NCI-H748 (cell line): ENCODE measurements around the gene ZDHHC12.

ENCODE experiments used
- DNase-seq: peaks from one replicate; lab custom pipeline; 2025; ENCODE audit not compliant: unreplicated experiment; lab: John Stamatoyannopoulos, UW

ZDHHC12 gene, protein sequence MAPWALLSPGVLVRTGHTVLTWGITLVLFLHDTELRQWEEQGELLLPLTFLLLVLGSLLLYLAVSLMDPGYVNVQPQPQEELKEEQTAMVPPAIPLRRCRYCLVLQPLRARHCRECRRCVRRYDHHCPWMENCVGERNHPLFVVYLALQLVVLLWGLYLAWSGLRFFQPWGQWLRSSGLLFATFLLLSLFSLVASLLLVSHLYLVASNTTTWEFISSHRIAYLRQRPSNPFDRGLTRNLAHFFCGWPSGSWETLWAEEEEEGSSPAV

DNA sequence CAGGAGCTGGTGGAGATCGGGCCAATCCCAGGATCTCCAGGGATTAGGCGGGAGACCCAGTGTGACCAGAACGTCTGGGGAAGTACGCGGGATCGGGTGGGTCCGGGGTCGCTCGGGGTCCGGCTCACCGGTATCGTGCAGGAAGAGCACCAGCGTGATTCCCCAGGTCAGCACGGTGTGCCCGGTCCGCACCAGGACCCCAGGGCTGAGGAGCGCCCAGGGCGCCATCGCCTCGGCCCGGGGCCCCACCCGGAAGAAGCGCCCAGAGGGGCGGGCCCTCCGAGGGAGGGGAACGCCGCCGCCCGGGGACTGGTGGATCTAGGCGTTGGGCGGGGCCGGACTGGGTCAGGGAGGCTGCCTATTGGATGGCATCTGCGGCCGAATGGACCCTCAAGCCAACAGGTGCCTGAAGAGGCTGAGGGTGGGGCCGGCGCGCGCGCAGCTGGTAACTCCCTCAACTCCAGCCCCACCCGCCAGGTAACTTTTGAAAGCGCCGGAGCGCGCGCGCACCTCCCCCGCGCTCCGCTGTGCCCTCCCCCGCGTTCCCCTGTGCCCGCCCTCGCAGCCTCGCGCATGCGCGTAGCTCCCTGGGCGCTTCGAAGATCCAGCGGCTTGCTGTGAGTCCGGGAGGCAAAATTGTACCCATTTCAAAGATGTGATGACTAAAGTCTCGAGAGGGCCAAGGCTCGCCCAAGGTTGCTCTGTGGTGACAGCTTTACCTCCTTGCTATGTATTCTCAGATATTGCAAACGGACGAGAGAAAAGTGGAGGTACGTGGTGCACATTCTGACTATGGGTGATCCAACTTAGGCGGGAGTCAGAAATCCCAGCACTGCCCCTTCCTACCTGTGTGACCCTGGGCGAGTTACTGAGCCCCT lies at the start of gene ZDHHC12:
TSS of gene ZDHHC12 (minus strand) at position 262 of the 878 bp plus-strand sequence. CDS start at position 228, 34 bp downstream.
- DNase-seq = peak; percentile 99

DNA sequence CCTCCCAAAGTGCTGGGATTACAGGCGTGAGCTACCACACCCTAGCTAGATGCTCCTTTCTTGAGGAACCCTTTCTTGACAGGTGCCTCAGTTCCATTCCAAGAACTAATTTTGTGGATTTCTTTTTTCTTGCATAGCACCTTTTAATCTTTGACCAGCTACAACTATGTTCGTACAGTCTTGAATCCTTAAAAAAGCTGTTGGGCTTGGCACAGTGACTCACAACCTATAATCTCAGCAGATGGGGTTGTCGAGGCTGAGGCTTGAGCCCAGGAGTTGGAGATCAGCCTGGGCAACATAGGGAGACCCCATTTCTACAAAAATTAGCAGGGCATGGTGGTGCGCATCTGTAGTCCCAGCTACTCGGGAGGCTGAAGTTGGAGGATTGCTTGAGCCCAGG lies 49.1 kb upstream of the ZDHHC12 start:
- DNase-seq = no peak

DNA sequence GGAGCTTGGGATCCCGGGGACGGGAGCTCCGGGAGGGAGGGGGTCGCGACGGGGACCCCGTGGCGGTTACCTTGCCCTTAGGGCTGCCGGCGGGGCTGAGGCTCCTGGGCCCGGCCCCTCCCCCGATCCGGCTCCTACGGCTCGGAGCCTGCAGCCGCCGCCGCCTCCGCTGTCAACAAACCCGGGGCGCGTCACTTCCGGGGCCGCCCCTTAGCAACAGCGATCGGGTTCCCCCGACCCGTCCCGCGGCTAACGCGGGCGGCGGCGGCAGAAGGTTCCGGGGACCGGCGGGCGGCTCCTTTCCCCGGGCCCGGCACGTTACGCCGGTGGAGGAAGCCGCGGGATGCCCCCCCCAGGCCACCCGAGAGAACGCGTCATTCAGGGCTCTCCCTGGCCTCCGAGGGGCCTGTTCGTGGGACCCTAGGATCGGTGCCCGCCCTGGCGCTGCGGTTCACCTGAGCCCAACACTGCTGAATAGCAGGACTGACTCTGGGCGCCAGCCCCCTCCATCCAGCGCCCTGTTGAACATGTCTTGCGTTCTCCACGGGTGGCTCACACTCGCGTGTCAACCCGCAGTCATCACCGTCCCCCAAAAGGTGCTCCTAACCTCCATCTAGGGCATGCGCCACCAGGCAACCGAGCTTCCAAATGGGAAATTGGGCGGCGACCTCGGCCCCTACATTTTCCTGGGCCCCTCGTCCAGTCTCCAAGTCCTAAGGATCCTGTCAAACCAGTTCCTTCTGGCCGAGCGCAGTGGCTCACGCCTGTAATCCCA lies 48.0 kb upstream of the ZDHHC12 start, which contains the start of gene ZER1:
TSS of gene ZER1 (minus strand) at position 183 of the 775 bp plus-strand sequence. CDS start 16,362 bp downstream, outside the sequence.
- peak; percentile 95 for DNase-seq

DNA sequence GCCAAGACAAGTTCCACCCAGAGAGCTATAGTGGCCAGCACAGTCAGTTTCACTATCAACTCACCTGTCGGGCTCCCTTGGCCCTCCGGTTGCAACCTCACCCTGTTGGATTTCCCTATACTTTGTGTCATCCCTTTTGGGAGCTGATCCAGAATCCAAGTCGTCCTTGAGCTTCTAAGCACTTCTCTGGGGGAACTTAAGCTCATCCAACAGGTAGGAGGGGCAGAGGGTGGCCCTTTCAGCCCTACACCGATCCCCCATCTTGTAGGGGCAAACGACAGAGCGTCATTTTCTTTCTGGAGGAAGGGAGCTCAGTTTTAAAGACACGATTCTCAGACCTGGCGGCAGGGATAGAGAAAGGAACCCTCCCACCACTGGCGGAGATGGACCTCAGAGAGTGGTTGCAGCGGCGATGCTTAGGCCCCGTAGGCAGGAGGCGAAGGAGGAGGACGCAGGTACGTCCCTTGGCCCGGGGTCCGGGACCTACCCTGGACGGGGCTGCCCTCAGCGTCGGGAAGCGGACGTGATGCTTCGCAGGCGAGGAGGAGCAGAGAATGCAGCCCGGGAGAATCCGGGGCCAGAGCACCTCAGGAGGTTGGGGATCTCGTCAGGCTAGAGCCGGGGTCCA lies 47.3 kb upstream of the ZDHHC12 start:
- peak; percentile 67 for DNase-seq

DNA sequence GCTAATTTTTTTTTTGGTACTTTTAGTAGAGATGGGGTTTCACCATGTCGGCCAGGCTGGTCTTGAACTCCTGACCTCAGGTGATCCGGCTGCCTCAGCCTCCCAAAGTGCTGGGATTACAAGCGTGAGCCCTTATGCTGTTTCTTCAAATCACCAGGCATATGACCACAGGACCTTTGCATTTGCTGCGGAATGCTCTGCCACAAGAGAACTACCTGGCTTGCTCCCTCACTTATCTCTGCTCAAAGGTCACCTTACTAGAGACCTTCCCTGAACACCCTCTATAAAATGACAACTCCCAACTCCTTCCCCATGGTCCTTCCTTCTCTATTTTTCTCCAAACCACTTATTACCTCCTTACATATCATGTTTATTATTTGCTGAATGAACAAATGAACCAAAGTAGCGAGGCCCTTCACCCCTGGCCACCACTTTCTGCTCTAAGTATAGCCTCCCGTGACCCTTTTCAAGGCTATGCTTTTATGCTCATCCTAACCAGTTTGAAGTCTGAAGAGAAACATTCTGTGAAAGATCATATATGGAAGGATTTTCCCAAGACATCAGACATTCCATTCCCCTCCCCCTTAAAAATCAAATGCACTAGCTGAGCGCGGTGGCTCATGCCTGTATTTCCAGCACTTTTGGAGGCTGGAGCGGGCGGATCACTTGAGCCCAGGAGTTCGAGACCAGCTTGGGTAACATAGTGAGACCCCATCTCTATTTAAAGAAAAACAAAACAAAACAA lies 46.5 kb upstream of the ZDHHC12 start:
- no peak for DNase-seq

DNA sequence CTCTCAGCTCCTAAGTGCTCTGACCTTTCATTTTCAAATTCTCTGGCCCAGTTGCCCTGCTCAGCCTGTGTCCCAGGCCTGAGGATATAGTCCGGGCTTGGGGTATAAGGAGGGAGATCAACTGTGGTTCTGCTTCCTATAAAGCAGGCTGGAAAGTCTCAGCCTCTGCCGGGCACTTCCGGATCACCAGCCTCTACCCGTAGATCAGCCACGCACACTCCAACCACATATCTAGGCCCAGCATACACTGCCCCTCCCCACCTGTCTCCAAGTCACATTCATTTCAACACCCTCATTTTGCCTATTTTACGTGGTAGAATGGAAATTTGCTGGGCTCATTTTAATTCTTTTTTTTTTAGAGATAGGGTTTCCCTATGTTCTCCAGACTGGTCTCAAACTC lies 44.7 kb upstream of the ZDHHC12 start:
- DNase-seq = no peak

DNA sequence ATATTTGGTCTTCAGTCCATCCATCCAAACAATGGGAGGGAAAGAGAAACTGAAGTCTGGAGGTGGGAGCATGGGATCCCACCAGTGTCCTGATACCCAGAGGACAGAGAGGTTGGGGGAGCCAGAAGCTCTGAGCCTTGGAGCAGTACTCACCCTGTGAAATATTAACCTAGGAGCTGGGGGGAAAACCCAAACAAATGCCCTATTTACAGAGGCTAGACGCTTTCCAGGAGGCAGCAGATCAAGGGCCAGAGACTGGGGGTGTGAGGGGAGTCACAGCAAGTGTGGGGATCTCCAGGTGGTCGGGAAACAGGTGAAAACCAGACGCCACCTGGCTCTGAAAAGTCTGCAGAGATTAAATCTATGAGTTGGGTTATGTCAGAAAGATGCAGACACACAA lies 41.6 kb upstream of the ZDHHC12 start:
- no peak for DNase-seq

DNA sequence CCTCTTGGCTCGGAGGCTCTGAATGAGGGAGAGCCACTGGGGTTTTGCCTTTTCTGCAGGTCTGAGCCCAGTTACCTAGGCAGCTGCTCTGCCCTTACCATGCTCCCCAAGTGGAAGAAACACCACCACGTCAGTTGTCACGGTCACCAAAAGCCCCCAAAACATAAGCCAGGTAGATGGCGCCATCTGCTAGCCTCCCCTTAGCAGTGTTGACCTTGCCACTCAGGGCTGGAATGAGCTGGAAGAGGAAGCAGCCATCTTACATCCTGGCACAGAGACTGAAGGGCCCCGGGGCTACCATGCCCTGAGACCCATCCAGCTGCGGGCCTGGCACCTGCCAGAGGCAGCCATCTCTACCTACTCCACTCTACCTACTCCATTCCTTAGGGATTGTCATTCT lies 40.4 kb upstream of the ZDHHC12 start:
- DNase-seq = no peak

DNA sequence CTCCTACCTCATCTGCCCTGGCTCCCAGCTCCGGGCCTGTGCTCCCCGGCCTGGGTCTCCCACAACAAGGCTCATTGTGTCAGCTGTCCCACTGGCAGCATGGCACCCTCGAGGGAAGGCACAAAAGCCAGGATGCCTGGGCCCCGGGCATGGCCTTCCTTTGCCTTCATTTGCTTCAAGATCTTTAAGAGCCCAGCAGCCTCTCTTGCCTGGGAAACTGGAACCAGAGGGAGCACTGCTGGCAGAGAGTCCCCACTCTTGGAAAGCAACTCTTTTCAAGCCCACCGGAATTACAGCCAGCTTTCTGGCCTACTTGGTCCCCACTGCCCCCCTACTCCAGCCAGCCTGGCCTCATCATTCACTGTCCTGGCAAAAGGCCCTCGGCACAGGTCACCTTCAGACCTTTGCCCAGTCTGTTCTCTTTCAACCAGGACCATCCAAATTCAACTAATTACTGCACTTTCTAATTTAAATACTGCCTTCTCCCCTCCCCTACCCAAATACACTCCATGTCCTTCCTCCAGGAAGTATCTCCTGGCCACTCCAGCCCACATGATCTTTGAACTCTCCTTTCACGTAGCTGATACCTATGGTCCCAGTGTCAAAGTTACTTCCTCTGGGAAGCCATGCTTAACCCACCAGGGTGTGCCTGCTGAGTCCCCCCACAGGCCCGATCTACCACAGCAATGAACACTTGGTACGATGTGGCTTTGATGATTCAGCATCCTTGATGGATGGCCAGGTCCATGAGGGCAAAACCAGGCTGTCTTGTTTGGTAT lies 38.9 kb upstream of the ZDHHC12 start:
- DNase-seq = no peak

DNA sequence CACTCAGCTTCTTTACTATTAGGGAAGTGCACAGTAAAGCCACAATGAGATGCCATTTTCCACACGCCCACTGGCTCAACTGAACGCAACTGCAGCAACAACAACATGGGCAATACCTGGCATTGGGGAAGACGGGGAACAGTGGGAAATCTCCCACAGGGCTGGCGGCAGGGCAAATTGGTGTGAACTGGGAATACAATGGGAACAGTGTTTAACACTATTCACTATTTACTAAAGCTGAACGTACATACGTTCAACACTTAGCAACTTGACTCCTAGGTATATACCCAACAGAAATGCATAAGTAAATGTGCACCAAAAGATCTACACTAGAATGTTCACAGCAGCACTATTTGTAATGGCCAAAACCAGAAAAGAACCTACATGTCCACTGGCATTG lies 33.7 kb upstream of the ZDHHC12 start:
- DNase-seq = no peak

DNA sequence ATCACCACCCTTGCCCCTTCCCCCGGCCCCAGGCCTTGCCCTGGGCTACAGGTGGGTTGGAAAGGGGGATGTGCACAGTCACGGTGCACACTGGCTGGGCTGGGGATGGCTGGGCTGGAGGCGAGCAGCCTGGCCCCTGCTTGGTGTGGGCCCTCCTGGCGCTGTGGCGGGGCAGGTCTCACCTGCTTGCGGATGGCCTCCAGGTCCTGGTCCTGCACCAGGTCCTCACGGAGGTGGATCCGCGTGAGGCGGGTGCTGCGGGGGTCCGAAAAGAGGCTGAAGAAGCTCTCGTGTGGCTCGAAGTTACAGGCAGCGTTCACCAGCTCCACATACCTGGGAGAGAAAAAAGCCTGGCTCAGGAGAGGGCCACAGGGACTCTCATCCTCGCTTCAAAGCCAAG lies 29.7 kb upstream of the ZDHHC12 start:
- DNase-seq = no peak

DNA sequence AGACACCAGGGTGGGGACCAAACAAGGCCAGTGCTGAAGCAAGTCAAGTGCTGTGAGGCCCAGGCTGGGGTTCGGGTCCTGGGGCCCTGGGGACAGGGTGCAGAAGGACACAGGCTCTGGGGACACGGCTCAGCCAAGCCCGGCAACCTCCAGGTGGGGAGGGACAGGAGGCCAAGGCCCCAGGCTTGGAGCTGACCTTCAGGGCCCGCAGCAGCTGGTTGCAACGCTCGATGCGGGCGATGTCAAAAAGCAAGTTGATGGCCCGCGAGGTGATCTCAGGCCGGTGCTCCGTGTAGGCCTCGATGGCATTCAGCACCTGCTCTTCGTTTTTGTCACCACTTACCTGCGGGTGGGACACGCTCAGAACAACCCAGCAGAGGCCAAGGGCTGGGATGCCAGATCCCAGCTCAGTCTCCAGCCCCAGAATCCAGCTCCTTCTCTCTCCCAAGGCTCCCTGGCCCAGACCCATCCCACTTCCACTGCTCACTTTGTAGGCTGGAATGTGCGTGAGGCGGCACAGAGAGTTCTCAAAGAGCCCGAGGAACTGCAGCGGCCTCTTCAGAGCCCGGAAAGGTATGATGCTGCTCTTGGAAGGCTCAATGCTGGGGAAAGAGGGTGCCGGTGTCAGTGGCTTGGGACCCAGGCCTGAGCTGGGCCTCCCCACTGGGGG lies 27.1 kb upstream of the ZDHHC12 start:
- no peak for DNase-seq

DNA sequence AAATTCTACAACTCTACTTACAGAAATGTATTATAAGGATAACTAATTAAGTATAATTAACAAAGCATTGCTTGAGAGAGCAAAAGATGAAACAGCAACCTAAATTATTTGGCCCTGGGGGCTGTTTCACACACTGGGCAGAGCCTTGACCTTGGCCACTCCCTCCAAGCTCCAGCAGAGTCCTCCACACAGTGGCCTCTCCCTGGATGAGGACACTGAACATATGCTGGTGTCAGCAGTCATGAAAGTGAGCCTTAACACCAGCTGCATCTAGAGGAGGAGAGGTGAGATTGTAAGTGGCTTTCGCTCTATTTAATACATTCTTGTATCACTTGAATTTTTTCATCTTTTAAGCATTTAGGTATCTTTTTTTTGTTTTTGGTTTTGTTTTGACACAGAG lies 23.3 kb upstream of the ZDHHC12 start:
- no peak for DNase-seq

DNA sequence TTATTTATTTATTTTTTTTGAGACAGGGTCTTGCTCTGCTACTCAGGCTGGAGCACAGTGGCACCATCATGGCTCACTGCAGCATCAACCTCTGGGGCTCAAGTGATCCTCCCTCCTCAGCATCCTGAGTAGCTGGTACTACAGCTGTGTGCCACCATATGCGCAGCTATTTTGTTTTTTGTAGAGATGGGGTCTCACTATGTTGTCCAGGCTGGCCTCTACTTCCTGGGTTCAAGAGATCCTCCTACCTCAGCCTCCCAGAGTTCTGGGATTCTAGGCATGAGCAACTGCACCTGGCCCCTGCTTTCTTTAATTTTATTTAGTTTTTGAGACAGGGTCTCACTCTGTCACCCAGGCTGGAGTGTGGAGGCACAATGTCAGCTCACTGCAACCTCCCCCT lies 19.5 kb upstream of the ZDHHC12 start:
- no peak for DNase-seq

DNA sequence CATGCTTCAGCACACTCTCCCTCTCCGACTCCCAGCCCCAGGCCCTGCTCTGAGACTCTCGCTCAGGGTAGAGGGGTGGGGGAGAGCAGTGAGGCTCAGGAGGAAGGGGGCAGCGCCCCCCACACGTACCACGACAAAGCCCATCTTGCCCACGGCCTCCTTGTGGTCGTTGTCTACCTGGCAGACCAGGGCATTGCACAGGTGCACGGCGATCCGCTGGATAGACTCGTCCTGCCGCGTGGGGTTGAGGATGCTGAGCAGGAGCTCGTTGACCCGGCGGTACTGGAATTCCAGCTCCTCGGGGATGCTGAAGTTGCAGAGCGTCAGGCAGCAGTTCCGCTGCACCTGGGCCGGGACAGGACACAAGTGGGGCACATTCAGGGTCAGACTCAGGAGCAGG lies 18.5 kb upstream of the ZDHHC12 start:
- no peak for DNase-seq

DNA sequence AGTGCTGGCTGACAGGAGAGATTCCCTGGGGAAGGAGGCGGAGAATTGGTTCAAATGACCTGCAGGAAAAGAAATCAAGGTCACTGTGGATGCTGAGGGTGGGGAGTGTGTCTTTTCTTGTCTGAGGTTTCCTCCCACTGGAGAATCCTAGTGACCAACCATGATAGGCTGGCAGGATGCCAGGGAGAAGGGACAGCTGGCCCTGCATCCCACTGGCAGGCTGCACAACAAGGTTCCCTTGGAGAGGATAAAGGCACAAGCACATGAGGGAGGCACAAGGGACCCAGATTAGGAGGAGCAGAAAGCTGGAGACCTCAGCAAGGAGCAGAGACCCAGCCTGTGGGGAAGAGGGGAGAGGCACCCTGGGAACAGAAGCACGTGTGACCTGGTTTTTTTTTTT lies 11.4 kb upstream of the ZDHHC12 start:
- peak; percentile 26 for DNase-seq

DNA sequence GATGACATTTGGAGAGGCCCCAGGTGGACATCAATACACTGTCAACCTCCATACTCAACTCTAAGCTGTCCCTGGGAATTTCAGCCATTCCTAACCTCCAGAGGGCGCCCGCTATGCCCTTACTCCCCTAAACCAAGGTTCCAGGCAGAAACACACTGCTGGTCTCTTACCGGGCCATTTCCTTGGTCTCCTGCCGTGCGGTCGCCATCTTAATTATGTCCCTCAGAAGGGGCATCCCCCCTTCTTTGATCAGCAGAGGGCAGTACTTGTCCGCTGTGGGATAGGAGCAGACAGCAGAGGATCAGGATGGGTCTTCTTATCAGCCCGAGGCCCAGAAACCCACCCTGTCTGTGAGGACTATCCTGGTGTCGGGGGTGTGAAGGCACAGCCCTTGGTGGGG lies 9.3 kb upstream of the ZDHHC12 start:
- peak; percentile 93 for DNase-seq

DNA sequence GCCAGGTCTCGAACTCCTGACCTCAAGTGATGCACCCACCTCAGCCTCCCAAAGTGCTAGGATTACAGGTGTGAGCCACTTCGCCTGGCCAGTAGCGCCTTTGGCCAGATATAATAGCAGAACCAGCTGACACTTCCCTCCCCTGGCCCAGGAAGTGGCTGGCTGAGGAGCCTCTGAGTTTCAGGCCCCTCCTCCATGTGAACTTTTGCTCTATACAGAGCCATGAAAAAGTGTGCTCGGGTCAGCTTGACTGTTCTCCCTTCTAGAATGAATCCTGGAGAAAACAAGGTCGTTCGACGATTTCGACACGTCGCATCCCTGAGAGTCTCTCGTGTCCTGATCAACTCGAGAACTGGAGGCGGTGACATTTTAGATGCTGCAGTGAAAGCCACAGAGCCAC lies 8.6 kb upstream of the ZDHHC12 start:
- DNase-seq = no peak

DNA sequence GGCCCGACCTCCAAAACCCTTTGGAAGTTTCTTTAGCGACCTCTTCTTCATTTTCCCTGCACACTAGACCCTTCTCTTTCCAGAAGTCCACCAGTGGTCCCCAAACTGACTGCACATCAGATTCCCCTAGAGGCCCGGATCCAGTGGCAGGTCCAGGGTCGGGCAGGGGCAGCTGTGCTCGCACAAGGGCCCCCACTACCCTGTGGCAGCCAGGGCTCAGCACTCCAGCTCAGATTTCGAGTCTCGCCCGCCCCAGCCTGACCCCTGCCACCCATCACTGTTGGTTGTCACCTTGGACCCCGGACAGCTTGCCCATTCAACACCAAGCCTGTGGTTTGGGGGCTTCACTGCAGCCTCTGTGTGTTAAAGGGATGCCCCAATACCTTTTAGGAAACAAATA lies 7.8 kb upstream of the ZDHHC12 start:
- no peak for DNase-seq
